ENCODE measurements around the gene STRA8.

The STRA8 gene

GRCh38 chr7:135257790-135258189 is 24.2 kb downstream of the STRA8 start:
- TF ChIP-seq FOXM1 (IDR thresholded peaks at IDR 0.05; ENCODE audit: borderline replicate concordance) (no peak), L3MBTL2 (conservative IDR thresholded peaks at IDR 0.05) (no peak), ELF4 (IDR thresholded peaks at IDR 0.05) (no peak), ARNT (IDR thresholded peaks at IDR 0.05) (no peak)
- ChIA-PET CTCF (interaction anchor here (0.5 to 1.3 kb wide), 3 partner anchors 17 to 913 kb away, joined by 3 to 5 read pairs (median 4); no protein-coding TSS in a partner anchor), POLR2A (no interaction called here)
- no peak for DNase-seq (ENCODE audit: extremely low spot score)

DNA sequence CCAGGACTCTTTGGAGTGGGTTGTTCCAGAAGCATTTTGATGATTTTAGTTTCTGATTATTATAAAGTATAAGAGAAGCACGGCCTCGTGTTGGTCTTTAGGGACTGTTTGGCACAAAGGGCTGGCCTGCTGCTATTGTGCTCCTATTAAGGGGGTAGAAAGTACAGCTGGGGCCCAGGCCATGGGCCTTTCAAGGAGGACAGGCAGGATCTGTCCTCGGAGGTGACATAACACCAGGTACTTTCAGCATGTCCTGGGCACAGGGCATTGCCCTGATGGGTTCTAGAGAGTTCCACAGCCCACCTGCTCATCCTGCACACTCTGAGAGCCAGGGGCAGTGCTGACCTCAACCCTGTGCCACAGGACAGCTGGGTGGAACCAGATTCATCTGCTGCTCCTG is 24.9 kb downstream of the STRA8 start:
- no peak for DNase-seq (ENCODE audit: extremely low spot score)
- ChIA-PET CTCF (interaction anchor here (1.3 kb wide), 1 partner anchor 16 kb away, joined by 5 read pairs; no protein-coding TSS in a partner anchor), POLR2A (no interaction called here)
- TF ChIP-seq SP1 (IDR thresholded peaks at IDR 0.05), result no peak
- no peak for TF ChIP-seq NFRKB (IDR thresholded peaks at IDR 0.05)
- no peak for TF ChIP-seq TARDBP (IDR thresholded peaks at IDR 0.05)
- no peak for TF ChIP-seq CTBP1 (IDR thresholded peaks at IDR 0.05; ENCODE audit: borderline replicate concordance)
- TF ChIP-seq FOXA1 (IDR thresholded peaks at IDR 0.05), result no peak
- TF ChIP-seq BHLHE40 (IDR thresholded peaks at IDR 0.05; ENCODE audit: borderline replicate concordance), result no peak
- TF ChIP-seq HDGF (IDR thresholded peaks at IDR 0.05; ENCODE audit: borderline replicate concordance), result no peak
- no peak for TF ChIP-seq PKNOX1 (IDR thresholded peaks at IDR 0.05)
- TF ChIP-seq FOXM1 (IDR thresholded peaks at IDR 0.05; ENCODE audit: borderline replicate concordance), result no peak
- TF ChIP-seq L3MBTL2 (conservative IDR thresholded peaks at IDR 0.05), result no peak
- no peak for TF ChIP-seq LEF1 (IDR thresholded peaks at IDR 0.05; ENCODE audit: borderline replicate concordance)
- no peak for TF ChIP-seq SUZ12 (IDR thresholded peaks at IDR 0.05)
- no peak for TF ChIP-seq FOXK2 (IDR thresholded peaks at IDR 0.05)
- no peak for TF ChIP-seq ELF4 (IDR thresholded peaks at IDR 0.05)
- no peak for TF ChIP-seq ARNT (IDR thresholded peaks at IDR 0.05)
- no peak for TF ChIP-seq ZNF384 (IDR thresholded peaks at IDR 0.05)

DNA sequence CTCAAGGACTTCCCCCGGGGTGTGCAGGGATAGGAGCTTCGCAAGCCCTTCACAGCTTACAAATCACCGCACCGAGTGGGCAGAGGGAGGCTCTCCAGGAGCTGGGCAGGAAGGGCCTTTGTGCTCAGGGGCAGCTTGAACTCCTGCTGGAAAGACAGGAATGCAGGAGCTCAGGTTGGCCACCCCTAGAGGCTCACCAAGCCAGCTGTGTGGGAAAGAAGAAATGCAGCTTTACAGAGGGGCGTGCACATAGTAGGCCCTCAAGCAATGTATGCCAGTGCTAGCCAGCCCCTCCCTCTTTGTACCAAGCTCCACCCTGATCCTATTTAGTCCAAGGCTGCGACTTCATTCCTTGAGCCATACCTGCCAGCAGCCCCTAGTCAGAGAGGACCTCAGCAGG is 26.1 kb downstream of the STRA8 start:
- TF ChIP-seq SUZ12 (IDR thresholded peaks at IDR 0.05) (no peak), CTBP1 (IDR thresholded peaks at IDR 0.05; ENCODE audit: borderline replicate concordance) (no peak), PKNOX1 (IDR thresholded peaks at IDR 0.05) (no peak), ARNT (IDR thresholded peaks at IDR 0.05) (no peak), L3MBTL2 (conservative IDR thresholded peaks at IDR 0.05) (no peak), ZNF384 (IDR thresholded peaks at IDR 0.05) (no peak), ELF4 (IDR thresholded peaks at IDR 0.05) (no peak), SP1 (IDR thresholded peaks at IDR 0.05) (no peak), FOXM1 (IDR thresholded peaks at IDR 0.05; ENCODE audit: borderline replicate concordance) (no peak), HDGF (IDR thresholded peaks at IDR 0.05; ENCODE audit: borderline replicate concordance) (no peak), NFRKB (IDR thresholded peaks at IDR 0.05) (no peak), LEF1 (IDR thresholded peaks at IDR 0.05; ENCODE audit: borderline replicate concordance) (no peak), TARDBP (IDR thresholded peaks at IDR 0.05) (no peak), BHLHE40 (IDR thresholded peaks at IDR 0.05; ENCODE audit: borderline replicate concordance) (no peak), FOXA1 (IDR thresholded peaks at IDR 0.05) (no peak), FOXK2 (IDR thresholded peaks at IDR 0.05) (no peak)
- CTCF ChIA-PET, result interaction anchor here (1.5 to 3.2 kb wide), 2 partner anchors 8 to 15 kb away, joined by 4 to 24 read pairs; no protein-coding TSS in a partner anchor
- POLR2A ChIA-PET, result no interaction called here
- no peak for DNase-seq (ENCODE audit: extremely low spot score)

- POLR2A ChIA-PET, result no interaction called here
- DNase-seq (ENCODE audit: extremely low spot score), result peak; percentile 62
- TF ChIP-seq PKNOX1 (IDR thresholded peaks at IDR 0.05) (peak; percentile 69), ZNF384 (IDR thresholded peaks at IDR 0.05) (no peak)
- CTCF ChIA-PET, result interaction anchor here (1.5 to 3.2 kb wide), 3 partner anchors 9 to 20 kb away, joined by 4 to 24 read pairs (median 10); no protein-coding TSS in a partner anchor
Measured at GRCh38 chr7:135260470-135260869, 26.8 kb downstream of the STRA8 start.

DNA sequence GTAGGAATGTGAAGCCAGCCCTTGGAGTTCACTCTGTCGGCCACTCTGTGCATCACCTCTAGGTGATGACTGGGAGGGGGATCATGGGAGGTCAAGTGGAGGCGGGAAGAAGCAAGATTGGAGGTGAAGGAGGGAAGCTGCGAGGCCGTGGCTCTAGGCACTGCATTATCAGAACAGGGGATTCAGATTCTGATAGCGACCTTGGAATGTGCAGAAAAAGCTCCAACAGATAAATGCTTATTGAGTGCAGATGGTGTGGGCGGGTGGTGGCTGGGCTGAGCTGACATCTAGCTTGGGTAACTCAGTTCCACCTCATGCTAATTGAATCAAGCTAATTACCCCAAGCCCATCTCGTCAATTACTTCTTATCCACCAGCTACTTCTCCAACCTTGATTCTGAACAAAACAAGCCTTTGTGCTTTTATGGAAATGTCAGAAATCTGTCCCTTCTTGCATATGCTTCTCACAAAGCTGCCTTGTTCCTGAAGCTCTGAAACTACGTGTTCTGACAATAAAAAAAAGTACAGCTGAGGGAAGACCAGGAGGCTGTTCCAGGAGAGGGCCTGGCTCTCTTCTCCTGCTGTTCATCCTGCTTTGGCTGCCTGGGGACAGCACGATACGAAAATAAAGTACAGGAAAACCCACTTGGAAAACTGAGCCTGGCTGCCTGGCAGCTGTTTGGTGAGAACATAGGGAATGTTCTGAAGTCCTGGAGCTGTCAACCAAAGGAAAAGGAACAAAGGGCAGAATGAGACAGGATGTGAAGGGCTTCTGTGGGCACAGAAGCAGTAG is 27.5 kb downstream of the STRA8 start:
- peak; percentile 49 for DNase-seq (ENCODE audit: extremely low spot score)
- ChIA-PET POLR2A (no interaction called here), CTCF (interaction anchor here (2.0 to 3.2 kb wide), 2 partner anchors 14 to 20 kb away, joined by 10 to 24 read pairs; no protein-coding TSS in a partner anchor)
- TF ChIP-seq L3MBTL2 (conservative IDR thresholded peaks at IDR 0.05) (peak; percentile 97), SUZ12 (IDR thresholded peaks at IDR 0.05) (no peak), HDGF (IDR thresholded peaks at IDR 0.05; ENCODE audit: borderline replicate concordance) (no peak), NFRKB (IDR thresholded peaks at IDR 0.05) (no peak), LEF1 (IDR thresholded peaks at IDR 0.05; ENCODE audit: borderline replicate concordance) (no peak)

DNA sequence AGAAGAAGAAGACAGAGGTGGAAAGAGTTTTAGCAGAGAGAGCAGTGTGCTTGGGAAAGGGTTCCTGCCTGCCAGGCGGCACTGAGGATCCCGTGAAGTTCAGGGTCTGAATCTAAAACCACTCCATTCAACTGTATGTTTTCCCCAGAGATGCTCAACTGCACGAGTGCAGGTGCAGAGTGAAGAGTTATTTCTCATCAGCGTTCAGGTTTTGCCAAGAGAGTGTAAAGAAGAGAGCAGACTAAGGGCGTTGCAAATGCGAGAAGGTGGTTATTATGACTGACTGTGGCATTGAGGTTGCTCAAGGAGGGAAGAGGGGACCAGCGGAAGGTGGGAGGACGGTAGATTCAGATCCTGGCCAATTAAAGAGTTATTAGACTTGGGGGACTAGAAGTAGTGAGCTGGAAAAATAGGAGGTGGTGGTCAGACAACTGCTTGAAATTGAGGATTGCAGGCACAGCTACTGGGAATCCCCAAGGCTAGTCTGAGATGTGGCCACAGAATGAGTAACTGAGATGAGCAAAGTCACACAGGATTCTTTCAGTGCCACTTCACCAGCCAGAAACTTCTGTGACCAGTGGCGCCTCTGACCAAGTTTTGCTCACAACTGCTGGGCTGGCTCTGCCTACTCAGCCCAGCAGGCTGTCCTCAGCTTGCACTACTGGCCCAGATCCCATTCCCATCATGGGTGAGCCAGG is 29.1 kb downstream of the STRA8 start:
- POLR2A ChIA-PET, result no interaction called here
- CTCF ChIA-PET, result interaction anchor here (1.0 kb wide), 1 partner anchor 12 kb away, joined by 3 read pairs; no protein-coding TSS in a partner anchor
- no peak for DNase-seq (ENCODE audit: extremely low spot score)
- TF ChIP-seq SP1 (IDR thresholded peaks at IDR 0.05) (no peak), SUZ12 (IDR thresholded peaks at IDR 0.05) (no peak), ARNT (IDR thresholded peaks at IDR 0.05) (no peak), PKNOX1 (IDR thresholded peaks at IDR 0.05) (no peak), TARDBP (IDR thresholded peaks at IDR 0.05) (no peak), CTBP1 (IDR thresholded peaks at IDR 0.05; ENCODE audit: borderline replicate concordance) (no peak), FOXM1 (IDR thresholded peaks at IDR 0.05; ENCODE audit: borderline replicate concordance) (no peak), FOXK2 (IDR thresholded peaks at IDR 0.05) (no peak), NFRKB (IDR thresholded peaks at IDR 0.05) (no peak), L3MBTL2 (conservative IDR thresholded peaks at IDR 0.05) (no peak), FOXA1 (IDR thresholded peaks at IDR 0.05) (no peak), BHLHE40 (IDR thresholded peaks at IDR 0.05; ENCODE audit: borderline replicate concordance) (no peak)

Data from HEK293T (cell line).